ENCODE measurements around the gene ATG12.
"Not testable (repeated sequence)": the region's sequence is repeated elsewhere in the genome, so short reads cannot be mapped to it uniquely, and the experiment has no call there.

The ATG12 gene

DNA sequence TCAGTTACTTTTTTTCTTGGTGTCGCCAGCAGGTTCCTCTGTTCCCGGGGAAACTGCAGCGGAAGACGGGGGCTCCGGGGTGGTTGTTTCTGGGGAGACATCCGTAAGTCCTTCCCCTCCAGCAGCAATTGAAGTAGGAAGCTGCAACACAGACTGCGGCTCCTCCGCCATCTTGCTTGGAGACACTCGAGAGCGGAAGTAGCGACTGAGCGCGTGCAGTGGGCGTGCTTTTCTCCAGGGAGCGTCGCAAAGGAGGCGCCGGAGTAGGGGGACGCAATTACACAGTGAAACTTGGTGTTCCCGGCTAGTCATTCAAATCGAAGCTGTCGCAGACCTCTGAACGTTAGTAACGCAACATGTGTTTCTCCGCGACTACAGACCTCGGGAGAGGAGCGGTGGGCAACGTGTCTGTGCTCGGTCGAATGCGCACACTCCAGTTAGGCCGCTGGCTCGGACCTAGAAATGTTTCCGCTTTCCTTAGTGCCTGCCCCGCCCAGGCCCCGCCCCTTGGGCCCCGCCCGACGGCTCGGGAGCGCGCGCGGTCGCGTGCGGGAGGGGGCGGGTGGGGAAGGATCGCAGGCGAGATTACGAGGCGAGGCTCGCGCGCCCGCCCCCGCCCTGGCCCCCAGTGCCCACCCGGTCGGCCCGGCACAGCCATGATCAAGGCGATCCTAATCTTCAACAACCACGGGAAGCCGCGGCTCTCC is at the start of gene ATG12, which contains the start of gene AP3S1:
Gene ATG12, minus strand, starts transcription at position 184 of the 707 bp plus-strand sequence. Its CDS starts 13 bp downstream, at position 171.
Gene AP3S1, plus strand, starts transcription at position 554 of the 707 bp plus-strand sequence. Its CDS starts 103 bp downstream, at position 657.
- DNase-seq (ENCODE audit: low read depth in 4 of 4, low spot score in 1 of 4): peak; percentile 75 to 81 (median 80)

DNA sequence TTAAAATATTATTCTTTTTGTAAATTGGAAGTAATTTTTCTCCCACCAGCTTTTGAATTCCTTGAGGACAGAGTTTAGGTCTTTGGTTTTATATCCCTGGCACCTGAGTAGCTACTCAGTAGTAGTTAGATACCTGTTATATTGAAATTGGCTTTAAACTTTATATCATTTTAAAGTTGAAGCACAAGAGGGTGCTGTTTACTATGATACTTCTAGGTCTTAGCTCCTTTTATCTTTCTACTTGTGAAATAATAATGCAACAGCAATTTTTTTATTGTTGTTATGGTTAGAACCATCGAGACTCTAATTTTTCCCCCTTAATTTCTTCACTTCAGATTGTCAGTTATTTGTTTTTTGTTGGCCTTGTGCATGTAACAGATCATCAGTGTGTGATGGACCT is 46.7 kb upstream of the ATG12 start:
- DNase-seq (ENCODE audit: low read depth in 4 of 4, low spot score in 1 of 4): no peak

DNA sequence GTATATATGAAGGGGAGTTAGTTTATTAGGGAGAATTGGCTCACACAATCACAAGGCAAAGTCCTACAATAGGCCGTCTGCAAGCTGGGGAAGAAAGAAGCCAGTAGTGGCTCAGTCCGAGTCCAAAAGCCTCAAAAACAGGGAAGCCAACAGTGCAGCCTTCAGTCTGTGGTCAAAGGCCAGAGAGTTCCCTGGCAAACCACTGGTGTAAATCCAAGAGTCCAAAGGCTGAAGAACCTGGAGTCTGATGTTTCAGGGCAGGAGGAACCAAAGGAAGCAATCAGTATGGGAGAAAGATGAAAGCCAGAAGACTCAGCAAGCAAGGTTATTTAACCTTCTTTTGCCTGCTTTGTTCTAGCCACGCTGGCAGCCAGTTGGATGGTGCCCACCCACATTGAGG is 43.8 kb upstream of the ATG12 start:
- DNase-seq (ENCODE audit: low read depth in 4 of 4, low spot score in 1 of 4): not testable (repeated sequence)

DNA sequence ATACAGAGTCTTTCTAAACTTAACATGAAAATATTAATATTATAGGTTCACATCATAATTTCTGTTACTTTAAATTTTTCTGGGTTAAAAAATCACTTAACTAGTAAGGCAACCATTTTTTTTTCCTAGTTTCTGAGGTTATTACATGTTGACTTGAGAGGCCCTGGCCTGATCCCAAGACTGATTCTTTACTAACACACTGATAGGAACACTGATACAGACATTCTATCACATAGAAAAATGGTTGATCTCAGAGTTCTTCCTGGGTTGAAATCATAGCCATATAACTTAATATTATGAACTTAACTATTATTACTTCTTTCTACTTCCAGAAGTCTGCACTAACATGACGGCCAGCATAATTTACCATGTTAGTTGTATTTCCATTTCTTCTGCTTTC is 43.3 kb upstream of the ATG12 start:
- no peak for DNase-seq (ENCODE audit: low read depth in 4 of 4, low spot score in 1 of 4)

DNA sequence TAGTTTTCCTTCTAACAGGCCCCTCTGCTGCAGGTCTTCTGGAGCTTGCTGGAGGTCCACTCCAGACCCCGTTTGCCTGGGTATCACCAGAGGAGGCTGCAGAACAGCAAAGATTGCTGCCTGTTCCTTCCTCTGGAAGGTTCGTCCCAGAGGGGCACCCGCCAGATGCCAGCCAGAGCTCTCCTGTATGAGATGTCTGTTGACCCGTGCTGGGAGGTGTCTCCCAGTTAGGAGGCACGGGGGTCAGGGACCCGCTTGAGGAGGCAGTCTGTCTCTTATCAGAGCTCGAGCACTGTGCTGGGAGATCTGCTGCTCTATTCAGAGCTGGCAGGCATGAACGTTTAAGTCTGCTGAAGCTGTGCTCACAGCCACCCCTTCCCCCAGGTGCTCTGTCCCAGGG is 41.1 kb upstream of the ATG12 start:
- not testable (repeated sequence) for DNase-seq (ENCODE audit: low read depth in 4 of 4, low spot score in 1 of 4)

DNA sequence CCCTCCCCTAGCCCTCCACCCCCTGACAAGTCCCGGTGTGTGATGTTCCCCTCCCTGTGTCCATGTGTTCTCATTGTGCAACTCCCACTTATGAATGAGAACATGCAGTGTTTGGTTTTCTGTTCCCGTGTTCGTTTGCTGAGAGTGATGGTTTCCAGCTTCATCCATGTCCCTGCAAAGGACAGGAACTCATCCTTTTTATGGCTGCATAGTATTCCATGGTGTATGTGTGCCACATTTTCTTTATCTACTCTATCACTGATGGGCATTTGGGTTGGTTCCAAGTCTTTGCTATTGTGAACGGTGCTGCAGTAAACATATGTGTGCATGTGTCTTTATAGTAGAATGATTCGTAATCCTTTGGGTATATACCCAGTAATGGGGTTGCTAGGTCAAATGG is 36.0 kb upstream of the ATG12 start:
- not testable (repeated sequence) for DNase-seq (ENCODE audit: low read depth in 4 of 4, low spot score in 1 of 4)

DNA sequence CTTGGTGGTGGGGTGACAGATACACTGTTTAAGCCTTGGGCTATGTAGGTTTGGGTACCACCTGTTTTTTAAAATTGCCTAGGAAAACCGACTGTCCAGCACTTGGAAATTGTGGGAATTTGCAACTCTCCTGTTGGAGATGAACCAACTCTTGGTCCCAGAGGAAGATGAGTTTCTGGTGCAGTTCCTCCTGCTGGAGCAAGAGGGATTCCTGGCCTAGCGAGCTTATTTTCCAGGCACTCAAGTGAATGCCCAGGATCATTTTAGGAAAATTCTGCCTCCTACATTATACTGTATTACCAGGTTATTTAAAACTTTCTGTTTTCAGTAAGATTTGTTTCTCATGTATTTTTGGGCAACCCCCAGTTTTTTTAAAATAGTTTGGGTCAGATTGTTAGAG is 34.1 kb upstream of the ATG12 start:
- DNase-seq (ENCODE audit: low read depth in 4 of 4, low spot score in 1 of 4): no peak

DNA sequence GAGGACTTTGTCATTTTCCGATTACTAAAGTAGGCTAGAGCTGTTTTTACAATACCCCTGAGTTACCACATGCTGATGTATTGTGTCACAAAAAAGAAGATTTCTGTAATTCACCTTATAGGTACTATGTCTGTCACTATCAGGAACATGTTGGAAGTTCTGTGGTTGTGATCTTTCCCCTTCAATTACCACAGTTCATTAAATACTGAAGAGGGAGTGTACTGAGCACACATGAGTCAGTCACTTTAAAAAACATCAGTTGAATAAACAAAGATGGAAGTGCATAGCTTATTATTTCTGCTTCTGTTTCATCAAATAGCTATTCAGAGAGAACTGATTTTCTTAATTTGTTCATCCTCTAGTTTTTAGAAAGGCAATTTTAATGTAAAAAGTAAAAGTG is 32.0 kb upstream of the ATG12 start:
- no peak for DNase-seq (ENCODE audit: low read depth in 4 of 4, low spot score in 1 of 4)

DNA sequence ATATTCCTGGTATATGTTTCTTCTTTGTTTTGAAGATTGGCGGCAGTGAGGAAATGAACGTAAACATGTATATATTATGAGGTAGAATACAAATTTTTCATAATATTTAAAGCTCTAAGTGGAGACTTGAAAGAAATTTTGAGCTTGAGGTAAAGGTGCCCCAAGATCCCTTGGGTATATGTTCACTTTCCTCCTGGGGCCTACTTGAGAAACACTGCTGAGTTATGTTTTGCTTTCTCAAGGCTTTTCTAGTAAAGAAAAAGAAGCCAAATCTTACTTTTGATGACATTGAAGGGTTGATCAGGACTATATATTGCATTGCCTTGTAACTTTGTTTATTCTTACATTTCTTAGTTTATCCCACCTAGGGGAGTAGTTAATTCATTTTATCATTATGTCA is 31.1 kb upstream of the ATG12 start:
- DNase-seq (ENCODE audit: low read depth in 4 of 4, low spot score in 1 of 4): no peak

DNA sequence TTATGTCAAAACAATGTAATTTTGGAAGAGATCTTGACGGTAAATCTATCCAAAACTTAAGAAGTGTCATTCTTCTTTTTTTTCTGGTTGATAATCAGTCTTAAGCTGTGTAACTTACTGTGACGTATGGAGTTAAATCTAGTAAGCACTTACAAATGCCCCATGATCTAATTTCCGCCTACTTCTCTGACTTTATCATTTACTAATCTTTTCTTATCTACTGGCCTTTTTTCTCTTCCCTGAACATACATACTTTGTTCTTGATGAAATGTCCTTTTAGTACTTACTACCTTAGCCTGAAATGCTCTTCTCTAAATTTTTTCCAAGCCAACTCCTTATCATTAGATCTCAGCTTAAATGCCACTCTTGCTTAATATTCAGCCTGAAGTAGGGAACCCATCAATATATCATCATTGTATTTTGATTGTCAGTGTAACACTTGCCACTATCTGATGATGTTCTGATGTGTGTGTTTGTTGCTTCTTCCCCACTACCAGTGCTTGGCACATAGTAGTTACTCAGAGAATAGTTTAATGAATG is 28.0 kb upstream of the ATG12 start:
- DNase-seq (ENCODE audit: low read depth in 4 of 4, low spot score in 1 of 4): no peak

DNA sequence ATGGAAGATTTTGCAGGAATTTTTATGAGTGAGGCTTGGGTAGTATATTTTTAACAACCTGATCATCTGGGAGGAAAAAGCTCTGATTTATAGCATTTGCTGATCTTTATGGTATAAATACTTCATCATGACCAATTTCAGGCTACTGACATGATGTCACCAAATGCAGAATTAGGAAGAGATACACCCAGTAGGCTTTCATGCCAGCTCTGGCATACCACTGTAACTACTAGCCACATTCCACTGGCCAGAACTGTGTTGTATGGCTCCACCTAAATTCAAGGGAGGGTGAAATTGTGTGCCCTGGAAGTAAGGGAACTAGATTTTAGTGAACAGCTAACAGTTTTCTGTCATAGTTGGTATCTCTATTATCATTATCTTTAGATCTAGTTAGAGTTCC is 18.0 kb upstream of the ATG12 start:
- DNase-seq (ENCODE audit: low read depth in 4 of 4, low spot score in 1 of 4): no peak

DNA sequence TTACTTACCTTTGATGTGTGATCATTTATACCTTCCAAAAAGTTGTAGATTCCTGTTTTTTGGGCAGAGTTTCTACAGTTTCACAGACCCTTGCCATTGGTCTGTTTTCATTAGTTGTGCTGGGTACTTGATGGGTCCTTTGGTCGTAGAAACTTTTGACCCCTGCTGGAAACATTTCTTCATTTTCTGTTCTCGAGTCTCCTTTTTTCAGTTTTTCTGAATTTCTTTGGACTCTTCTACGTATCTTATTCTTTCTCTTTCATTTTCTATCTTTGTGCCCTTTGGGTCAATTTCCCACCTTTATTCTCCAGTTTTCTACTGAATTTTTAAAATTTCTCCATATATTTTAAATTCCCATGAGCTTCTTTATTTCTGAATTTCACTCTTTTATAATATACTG is 17.0 kb upstream of the ATG12 start:
- no peak for DNase-seq (ENCODE audit: low read depth in 4 of 4, low spot score in 1 of 4)

DNA sequence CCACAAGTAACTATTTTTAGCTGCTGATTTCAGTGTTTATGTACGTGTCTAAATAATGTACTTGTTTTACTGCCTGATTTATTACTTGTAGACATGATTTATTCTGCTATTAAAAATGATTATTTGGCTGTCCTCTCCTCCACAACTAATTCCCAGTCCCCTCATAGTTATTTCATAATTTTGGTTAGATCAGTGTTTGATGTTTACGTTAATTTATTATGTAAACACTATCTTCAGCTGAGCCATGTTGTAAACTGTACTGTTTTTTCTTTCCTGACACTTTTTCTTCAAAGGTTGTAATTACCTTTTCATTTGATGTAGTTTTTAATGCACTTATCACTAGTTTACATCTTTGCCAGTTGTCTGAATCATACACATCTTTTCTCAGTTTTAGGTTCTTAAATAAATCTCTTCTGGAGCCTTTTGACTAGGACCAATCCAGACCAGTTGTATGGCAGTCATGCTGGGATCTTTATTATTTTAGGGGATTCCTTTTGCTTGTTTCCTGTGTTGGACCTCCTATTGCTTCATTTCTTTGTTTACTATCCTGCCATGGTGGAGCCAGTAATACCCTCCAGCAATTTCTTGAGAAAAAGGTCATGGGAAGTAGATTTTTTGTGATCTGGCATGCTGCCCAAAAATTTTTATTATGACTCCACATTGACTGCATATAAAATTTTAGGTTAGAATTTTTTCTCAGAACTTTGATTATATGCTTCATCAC is 16.4 kb upstream of the ATG12 start:
- no peak for DNase-seq (ENCODE audit: low read depth in 4 of 4, low spot score in 1 of 4)

DNA sequence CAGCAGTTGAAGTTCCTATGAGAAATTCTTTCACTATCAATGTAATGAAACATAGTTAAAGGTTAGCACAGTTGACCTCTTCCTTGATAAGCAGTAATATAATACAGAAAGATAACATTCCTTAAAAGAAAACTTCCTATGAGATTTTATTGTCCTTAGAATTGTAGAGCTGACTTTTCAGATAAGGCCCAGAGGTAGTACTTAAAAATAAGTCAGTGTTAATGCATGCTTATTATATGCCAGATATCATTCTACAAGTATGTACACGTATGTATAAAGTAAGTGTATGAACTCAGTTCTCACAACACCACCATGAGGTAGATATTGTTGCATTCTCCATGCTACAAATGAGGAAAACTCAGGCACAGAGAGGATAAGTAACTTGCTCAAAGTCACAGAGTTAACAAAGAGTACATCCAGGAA is 15.7 kb upstream of the ATG12 start:
- DNase-seq (ENCODE audit: low read depth in 4 of 4, low spot score in 1 of 4): no peak

DNA sequence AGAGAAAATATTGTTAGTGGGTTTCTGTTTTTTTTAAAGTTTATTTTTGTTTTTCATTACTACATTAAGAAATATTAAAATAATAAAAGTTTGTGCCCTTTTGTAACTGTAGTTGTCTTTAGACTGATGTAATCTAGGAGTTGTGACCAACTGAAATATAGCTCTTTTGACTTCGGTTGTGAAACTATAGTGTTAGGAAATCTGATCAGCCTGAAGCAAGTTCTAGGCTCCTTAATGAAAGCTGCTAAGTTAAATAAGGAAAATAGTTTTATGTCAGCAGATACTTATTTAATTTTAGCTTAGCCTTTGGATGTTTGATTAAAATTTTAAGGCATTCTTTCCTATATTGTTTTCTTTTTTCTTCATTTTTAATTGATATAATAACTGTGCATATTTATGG is 14.6 kb upstream of the ATG12 start:
- no peak for DNase-seq (ENCODE audit: low read depth in 4 of 4, low spot score in 1 of 4)

DNA sequence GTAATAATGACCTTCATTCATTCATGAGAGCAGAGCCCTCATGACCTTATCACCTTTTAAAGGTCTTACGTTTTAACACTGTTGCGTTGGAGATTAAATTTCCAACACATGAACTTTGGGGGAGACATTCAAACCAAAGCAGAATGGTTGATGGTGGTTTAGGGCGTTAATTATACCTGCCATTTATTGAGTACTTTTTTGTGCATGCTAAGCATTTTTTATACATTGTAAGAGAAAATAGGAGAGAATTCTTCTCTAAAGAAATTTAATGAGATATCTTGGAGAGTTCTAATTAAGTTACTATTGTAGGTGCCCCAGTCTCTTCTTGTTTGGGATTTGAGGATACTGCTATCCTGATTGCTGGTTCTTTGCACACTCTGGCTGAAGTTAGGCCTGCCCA is 12.8 kb upstream of the ATG12 start:
- DNase-seq (ENCODE audit: low read depth in 4 of 4, low spot score in 1 of 4): no peak

DNA sequence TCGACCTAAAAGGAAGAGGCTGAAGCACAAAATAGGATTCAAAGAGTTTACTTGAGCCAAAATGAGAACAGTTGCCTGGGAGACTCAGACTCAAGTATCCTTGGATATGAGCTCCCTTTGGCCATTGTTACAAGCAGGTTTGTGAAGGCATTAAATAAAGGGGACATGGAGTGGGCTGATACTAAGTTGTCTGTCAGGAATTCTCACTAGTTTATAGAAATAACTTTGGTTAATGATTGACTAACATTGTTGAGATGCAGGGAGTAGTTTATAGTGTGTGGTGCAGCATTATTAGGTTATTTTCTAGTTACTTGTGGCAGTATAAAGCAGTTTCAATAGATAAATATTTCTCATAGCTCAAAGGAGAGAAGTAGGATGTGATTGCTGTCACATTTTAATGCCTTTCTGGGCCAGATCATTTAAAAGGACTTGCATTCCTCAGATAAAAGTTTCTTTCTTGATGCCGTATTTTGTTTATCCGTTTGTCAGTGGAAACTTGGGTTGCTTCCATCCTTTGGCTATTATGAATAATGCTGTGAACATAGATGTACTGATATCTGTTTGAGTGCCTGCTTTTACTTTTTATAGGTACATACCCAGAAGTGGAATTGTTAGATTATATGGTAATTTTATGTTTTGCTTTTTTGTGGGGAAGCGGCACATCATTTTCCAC is 9.5 kb upstream of the ATG12 start:
- DNase-seq (ENCODE audit: low read depth in 4 of 4, low spot score in 1 of 4): no peak

DNA sequence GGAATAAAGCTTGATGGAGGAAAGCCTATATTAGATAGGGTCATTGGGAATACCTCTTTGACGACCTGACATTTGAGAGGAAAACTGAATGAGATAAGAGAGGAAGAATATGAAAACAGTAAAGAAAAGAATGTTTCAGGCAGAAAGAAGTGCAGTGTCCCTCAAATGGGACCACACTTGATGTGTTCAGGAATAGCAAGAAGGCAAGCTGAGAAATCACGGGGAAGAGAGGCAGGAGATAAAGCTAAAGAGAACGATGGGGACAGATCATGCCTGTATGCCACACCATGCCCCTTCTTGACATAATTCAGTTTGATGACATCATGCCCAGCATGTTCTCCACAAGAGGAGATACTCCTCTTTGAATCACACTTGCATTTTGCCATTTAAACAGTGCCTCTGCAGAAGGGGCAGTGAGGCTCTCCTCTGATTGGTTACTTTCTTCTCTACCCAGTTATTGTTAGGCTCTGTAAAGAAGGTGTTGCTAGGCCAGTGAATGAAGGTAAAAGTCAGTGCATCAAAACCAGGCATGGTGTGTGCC is 8.0 kb upstream of the ATG12 start:
- no peak for DNase-seq (ENCODE audit: low read depth in 4 of 4, low spot score in 1 of 4)

DNA sequence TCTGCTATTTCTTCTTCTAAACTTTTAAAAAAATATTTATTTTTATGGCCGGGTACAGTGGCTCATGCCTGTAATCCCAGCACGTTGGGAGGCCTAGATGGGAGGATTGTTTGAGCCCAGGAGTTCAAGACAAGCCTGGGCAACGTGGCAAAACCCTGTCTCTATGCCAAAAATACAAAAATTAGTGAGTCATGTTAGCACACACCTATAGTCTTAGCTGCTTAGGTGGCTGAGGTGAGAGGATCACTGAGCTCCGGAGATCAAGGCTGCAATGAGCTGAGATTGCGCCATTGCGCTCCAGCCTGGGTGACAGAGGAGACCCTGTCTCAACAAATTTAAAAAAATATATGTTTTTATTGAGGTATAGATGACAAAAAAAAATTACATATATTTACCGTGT is 5.9 kb upstream of the ATG12 start:
- DNase-seq (ENCODE audit: low read depth in 4 of 4, low spot score in 1 of 4): no peak

DNA sequence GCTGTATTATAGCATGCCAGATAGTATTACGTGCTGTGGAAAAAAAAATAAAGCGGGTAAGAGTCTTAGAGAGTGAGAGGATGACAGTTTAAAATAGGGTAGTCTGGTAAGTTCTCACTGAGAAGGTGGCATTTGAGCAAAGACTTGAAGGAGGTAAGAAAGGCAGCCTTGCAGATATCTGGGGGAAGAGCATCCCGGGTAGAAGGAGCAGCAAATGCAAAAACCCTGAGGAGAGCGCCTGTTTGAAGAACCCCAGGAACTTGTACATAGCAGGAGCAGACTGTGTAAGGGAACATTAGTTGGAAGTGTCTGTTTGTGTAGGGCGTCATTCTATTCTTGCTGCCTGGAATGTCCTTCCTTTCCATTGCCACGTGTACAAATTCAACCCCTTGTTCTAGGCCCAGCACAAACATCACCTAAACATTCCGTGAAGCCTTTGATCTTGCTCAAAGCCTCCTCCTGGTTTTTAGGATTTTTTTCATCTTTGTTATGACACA is 3.0 kb upstream of the ATG12 start:
- no peak for DNase-seq (ENCODE audit: low read depth in 4 of 4, low spot score in 1 of 4)

DNA sequence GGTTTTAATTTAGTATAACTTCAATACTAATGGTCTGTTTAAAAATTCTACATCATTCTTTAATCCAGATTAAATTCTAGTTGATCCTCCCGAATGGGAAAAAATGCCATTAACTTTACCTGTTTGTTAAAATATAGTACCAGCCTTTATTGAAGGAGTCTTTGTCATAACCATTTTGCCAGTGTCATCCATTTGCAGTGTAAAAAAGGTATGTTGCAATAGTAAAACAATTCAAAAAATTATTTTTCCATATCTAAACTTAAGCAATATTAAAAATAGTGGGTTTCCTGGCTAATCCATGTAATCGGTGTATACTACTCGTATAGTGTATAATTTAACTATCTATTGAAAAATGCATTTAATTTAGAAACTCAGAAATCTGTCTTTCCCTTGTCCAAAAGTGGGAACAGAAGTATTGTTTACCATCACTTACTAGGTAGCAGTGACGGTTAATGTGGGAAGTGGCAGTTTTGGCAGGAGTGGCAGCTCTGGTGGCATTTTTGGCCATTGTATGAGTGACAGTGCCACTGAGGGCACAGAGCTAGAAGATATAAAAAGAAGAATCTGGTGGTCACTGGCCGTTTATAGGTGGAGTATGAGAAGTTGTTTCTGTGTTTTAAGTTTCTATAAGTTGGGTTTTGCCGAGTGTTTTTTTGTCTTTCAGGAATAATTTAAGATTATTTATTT is 2.2 kb upstream of the ATG12 start:
- no peak for DNase-seq (ENCODE audit: low read depth in 4 of 4, low spot score in 1 of 4)
